ENCODE results near the gene SKAP1. TPM values are rescaled to one million over a fixed set of nuclear protein-coding genes. Genes with fewer than 3 reads are reported as not detected.
"Not testable (repeated sequence)": the region's sequence is repeated elsewhere in the genome, so short reads cannot be mapped to it uniquely, and the experiment has no call there.

SKAP1 gene
- total RNA-seq, 4 donors from 2014 or later = 1.2 to 6.4 (median 4.9) TPM; not detected in 1

DNA sequence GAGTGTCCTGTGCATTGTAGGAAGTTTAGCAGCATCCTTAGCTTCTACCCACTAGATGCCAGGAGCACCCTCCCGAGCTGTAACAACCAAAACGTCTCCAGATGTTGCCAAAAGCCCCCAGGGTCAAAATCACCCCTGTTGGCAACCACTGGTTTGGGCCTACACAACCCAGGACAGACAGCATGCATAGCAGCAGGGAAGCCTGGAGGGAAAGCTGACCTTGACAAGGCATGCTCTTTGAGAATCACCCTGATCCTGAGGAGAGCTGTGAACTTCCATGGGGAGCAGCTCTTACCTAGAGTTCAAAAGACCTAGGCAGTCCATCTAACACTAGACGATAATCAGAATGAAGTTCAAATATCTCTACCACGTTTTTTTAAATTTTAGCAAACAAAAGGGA, 9.2 kb downstream of the SKAP1 start:
- in situ Hi-C loops (cut with MboI; ENCODE audit: low pct_ligation_motif_present in 1 of 4, low pct_unique_long_range_greater_than_20kb in 1 of 4, low sequenced_read_pairs in 3 of 4) = no loop called here

GRCh38 chr17:48416971-48417370, 13.0 kb downstream of the SKAP1 start:
- in situ Hi-C loops (cut with MboI; ENCODE audit: low pct_ligation_motif_present in 1 of 4, low pct_unique_long_range_greater_than_20kb in 1 of 4, low sequenced_read_pairs in 3 of 4) (no loop called here), intact Hi-C loops (cut with DNase I; ENCODE audit: low total_unique reads) (no loop called here)
- Histone ChIP-seq H3K36me3 (no peaks in the 10 kb centered on the region), H3K9me3 (no peaks in the 10 kb centered on the region), H3K27ac (no peak overlapping the region), H3K4me3 (no peak overlapping the region), H3K4me1 (peaks cover 0 to under 1% (median 0%) of the 10 kb centered on the region in 4 donors), H3K27me3 (peaks cover 18% of the 10 kb centered on the region)
- WGBS, 2 donors (ENCODE audit: low coverage in 1 of 2) = 37 to 51% methylated on average over 3 of the region's 3 CpGs
- TF ChIP-seq EP300 (IDR thresholded peaks at IDR 0.05; ENCODE audit: low read depth) (no peak), POLR2AphosphoS5 (IDR thresholded peaks at IDR 0.05) (no peak), POLR2A (IDR thresholded peaks at IDR 0.05) (no peak)
- TF ChIP-seq, protein P1, sequence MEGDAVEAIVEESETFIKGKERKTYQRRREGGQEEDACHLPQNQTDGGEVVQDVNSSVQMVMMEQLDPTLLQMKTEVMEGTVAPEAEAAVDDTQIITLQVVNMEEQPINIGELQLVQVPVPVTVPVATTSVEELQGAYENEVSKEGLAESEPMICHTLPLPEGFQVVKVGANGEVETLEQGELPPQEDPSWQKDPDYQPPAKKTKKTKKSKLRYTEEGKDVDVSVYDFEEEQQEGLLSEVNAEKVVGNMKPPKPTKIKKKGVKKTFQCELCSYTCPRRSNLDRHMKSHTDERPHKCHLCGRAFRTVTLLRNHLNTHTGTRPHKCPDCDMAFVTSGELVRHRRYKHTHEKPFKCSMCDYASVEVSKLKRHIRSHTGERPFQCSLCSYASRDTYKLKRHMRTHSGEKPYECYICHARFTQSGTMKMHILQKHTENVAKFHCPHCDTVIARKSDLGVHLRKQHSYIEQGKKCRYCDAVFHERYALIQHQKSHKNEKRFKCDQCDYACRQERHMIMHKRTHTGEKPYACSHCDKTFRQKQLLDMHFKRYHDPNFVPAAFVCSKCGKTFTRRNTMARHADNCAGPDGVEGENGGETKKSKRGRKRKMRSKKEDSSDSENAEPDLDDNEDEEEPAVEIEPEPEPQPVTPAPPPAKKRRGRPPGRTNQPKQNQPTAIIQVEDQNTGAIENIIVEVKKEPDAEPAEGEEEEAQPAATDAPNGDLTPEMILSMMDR (IDR thresholded peaks at IDR 0.05) = no peak
- no peak for DNase-seq

More for the DNA sequence above, 9.2 kb downstream of the SKAP1 start:
- Histone ChIP-seq H3K27ac (no peak overlapping the region), H3K9me3 (no peaks in the 10 kb centered on the region), H3K27me3 (no peaks in the 10 kb centered on the region), H3K4me3 (no peak overlapping the region), H3K36me3 (no peaks in the 10 kb centered on the region), H3K4me1 (peaks cover 0 to 4% (median 0%) of the 10 kb centered on the region in 4 donors)
- TF ChIP-seq EP300 (IDR thresholded peaks at IDR 0.05; ENCODE audit: low read depth) (no peak), POLR2AphosphoS5 (IDR thresholded peaks at IDR 0.05) (no peak), POLR2A (IDR thresholded peaks at IDR 0.05) (no peak)
- TF ChIP-seq, protein P1 (IDR thresholded peaks at IDR 0.05) = no peak
- 85 to 94% methylated on average over 2 to 4 of the region's 4 CpGs for WGBS, 2 donors (ENCODE audit: low coverage in 1 of 2)
- intact Hi-C loops (cut with DNase I; ENCODE audit: low total_unique reads) = no loop called here
- DNase-seq = no peak

- in situ Hi-C loops (cut with MboI; ENCODE audit: low pct_ligation_motif_present in 1 of 4, low pct_unique_long_range_greater_than_20kb in 1 of 4, low sequenced_read_pairs in 3 of 4) = no loop called here
- Histone ChIP-seq H3K4me1 (no peaks in the 10 kb centered on the region), H3K27ac (no peak overlapping the region), H3K4me3 (no peak overlapping the region), H3K36me3 (no peaks in the 10 kb centered on the region), H3K9me3 (no peaks in the 10 kb centered on the region), H3K27me3 (peaks cover 34% of the 10 kb centered on the region)
- TF ChIP-seq EP300 (IDR thresholded peaks at IDR 0.05; ENCODE audit: low read depth) = no peak
- intact Hi-C loops (cut with DNase I; ENCODE audit: low total_unique reads) = no loop called here
- no peak for DNase-seq
- WGBS, 2 donors (ENCODE audit: low coverage in 1 of 2) = 77 to 80% methylated on average over 5 of the region's 5 CpGs
These were observed 16.2 kb downstream of the SKAP1 start for GRCh38 chr17:48413613-48414405.

- in situ Hi-C loops (cut with MboI; ENCODE audit: low pct_ligation_motif_present in 1 of 4, low pct_unique_long_range_greater_than_20kb in 1 of 4, low sequenced_read_pairs in 3 of 4) = no loop called here
- H3K36me3 ChIP-seq = no peaks in the 10 kb centered on the region
- no peak overlapping the region for H3K4me3 ChIP-seq
- no peak overlapping the region for H3K27ac ChIP-seq
- no peak for TF ChIP-seq EP300 (IDR thresholded peaks at IDR 0.05; ENCODE audit: low read depth)
- TF ChIP-seq POLR2AphosphoS5 (IDR thresholded peaks at IDR 0.05) = no peak
- TF ChIP-seq, protein P1 (IDR thresholded peaks at IDR 0.05) = no peak
- peaks cover 34% of the 10 kb centered on the region for H3K27me3 ChIP-seq
- H3K4me1 ChIP-seq = no peaks in the 10 kb centered on the region
- H3K9me3 ChIP-seq = no peaks in the 10 kb centered on the region
- WGBS, 2 donors (ENCODE audit: low coverage in 1 of 2) = 86 to 91% methylated on average over 1 of the region's 1 CpG
- DNase-seq = no peak
- intact Hi-C loops (cut with DNase I; ENCODE audit: low total_unique reads) = no loop called here
These were observed 17.2 kb downstream of the SKAP1 start for GRCh38 chr17:48412841-48413240.

- in situ Hi-C loops (cut with MboI; ENCODE audit: low pct_ligation_motif_present in 1 of 4, low pct_unique_long_range_greater_than_20kb in 1 of 4, low sequenced_read_pairs in 3 of 4); H3K9me3 ChIP-seq; DNase-seq; H3K27ac ChIP-seq; H3K36me3 ChIP-seq; H3K4me1 ChIP-seq; intact Hi-C loops (cut with DNase I; ENCODE audit: low total_unique reads); H3K4me3 ChIP-seq: not testable (repeated sequence)
- peaks cover 40% of the 10 kb centered on the region for H3K27me3 ChIP-seq
- WGBS, 2 donors (ENCODE audit: low coverage in 1 of 2) = 93 to 98% methylated on average over 7 of the region's 7 CpGs
These were observed 19.2 kb downstream of the SKAP1 start for GRCh38 chr17:48410821-48411220.
